Measurements from ENCODE around the gene EPG5.
"Not testable (repeated sequence)": the region's sequence is repeated elsewhere in the genome, so short reads cannot be mapped to it uniquely, and the experiment has no call there.

The EPG5 gene, protein sequence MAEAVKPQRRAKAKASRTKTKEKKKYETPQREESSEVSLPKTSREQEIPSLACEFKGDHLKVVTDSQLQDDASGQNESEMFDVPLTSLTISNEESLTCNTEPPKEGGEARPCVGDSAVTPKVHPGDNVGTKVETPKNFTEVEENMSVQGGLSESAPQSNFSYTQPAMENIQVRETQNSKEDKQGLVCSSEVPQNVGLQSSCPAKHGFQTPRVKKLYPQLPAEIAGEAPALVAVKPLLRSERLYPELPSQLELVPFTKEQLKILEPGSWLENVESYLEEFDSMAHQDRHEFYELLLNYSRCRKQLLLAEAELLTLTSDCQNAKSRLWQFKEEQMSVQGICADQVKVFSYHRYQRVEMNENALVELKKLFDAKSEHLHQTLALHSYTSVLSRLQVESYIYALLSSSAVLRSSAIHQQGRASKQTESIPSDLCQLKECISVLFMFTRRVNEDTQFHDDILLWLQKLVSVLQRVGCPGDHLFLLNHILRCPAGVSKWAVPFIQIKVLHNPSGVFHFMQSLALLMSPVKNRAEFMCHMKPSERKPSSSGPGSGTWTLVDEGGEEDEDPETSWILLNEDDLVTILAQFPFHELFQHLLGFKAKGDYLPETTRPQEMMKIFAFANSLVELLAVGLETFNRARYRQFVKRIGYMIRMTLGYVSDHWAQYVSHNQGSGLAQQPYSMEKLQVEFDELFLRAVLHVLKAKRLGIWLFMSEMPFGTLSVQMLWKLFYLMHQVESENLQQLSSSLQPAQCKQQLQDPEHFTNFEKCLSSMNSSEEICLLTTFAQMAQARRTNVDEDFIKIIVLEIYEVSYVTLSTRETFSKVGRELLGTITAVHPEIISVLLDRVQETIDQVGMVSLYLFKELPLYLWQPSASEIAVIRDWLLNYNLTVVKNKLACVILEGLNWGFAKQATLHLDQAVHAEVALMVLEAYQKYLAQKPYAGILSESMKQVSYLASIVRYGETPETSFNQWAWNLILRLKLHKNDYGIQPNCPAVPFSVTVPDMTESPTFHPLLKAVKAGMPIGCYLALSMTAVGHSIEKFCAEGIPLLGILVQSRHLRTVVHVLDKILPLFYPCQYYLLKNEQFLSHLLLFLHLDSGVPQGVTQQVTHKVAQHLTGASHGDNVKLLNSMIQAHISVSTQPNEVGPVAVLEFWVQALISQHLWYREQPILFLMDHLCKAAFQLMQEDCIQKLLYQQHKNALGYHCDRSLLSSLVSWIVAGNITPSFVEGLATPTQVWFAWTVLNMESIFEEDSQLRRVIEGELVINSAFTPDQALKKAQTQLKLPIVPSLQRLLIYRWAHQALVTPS (N-terminal part only)

DNA sequence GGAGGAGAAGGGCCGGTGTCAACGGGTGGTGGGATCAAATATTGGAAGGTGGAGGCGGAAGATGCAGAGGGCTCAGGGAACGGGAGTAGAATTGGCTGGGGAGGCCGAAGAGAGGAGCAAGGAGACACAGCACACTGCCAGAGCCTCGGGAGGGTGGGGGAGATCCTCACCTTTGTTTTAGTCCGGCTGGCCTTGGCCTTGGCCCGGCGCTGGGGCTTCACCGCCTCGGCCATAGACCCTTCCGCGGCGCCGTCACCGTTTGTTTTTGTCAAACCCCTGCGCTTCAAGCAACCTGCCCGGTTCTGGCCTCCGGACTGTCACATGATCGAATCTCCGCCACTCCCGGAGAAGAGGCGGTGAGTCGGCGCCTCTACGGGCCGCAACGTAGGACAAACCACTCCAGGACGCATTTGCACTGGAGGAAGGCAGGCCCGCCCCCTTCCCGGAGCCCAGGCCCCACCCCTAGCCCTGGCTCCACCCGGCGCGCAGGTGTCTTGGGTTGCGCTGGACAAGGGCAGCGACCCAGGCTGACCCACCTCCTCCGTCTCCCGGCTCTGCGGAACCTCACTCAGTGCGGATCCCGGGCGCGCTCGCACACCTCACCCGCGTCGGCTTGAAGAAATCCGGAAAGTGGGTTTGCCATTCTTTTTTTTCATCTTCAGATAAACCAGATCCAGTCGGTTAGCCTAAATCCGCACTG is at the start of gene EPG5:
EPG5 (minus strand) TSS at position 323 of the 700 bp plus-strand sequence; CDS start at position 233, 90 bp downstream.
- DNase-seq (ENCODE audit: low read depth, low spot score), result peak; percentile 98

DNA sequence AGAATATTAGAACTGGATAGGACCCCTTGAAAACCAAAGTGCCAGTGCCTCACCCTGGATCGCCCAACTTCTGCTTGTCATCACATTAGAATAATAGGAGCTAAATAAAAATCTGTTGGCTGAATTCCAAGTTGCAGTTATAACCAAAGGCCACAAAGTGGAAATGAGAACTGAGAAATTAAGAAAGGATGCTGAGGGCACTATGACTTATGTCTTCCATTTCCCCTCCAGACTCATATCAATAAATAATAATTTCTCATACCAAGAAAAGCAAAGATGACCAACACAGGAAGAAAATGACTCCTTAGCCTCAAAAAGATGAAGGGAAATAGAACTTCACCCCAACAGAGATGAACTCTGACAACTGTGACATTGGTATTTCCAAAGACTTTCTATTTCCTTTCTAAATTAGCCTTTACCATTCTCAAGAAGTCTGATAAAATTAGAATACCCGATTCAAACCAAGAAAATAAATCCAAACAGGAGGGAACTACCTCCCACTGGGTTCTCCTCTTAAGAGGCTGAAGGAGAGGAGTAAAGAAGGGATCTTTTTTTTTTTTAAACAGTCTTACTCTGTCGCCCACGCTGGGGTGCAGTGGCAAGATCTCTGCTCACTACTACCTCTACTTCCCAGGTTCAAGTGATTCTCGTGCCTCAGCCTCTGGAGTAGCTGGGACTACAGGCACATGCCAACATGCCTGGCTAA is 46.5 kb upstream of the EPG5 start:
- no peak for DNase-seq (ENCODE audit: low read depth, low spot score)

DNA sequence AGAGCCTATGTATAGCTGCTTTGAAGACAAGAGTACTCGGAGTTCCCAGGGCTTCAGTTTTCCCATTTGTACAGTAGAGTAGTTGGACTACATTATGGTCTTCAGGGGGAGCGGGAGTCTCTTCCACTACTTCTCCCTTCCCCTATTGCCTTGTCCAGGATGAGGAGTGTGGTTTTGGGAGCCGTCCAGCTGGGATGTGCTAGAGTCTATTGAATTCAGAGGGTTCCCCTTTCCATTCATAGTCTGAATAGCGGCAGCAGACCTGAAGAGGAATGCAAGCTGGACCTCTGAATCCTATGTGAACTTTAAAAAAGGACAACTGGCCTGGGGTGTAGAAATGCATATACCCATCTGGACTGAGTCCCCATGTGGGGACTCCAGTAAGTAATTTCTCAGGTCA is 43.5 kb upstream of the EPG5 start:
- DNase-seq (ENCODE audit: low read depth, low spot score), result peak; percentile 34

DNA sequence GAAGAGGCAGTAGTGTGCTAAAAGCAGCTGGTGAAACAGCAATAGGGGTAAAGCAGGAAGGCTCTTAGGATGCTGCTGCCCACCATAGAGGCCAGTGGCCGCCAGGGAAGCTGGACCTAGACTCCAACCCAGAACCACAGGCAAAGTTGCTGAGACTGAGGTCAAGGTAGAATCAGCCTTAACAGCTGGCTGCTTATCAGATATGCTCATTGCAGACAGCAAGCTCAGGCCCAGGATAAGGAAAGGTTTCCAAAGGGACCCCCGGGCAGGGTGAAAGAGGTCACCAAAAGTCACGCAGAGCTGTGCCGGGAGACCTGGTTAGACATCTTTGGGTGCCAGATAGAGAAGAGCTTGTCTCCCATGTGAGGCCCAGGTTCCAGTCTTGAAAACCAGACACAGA is 42.9 kb upstream of the EPG5 start:
- no peak for DNase-seq (ENCODE audit: low read depth, low spot score)

DNA sequence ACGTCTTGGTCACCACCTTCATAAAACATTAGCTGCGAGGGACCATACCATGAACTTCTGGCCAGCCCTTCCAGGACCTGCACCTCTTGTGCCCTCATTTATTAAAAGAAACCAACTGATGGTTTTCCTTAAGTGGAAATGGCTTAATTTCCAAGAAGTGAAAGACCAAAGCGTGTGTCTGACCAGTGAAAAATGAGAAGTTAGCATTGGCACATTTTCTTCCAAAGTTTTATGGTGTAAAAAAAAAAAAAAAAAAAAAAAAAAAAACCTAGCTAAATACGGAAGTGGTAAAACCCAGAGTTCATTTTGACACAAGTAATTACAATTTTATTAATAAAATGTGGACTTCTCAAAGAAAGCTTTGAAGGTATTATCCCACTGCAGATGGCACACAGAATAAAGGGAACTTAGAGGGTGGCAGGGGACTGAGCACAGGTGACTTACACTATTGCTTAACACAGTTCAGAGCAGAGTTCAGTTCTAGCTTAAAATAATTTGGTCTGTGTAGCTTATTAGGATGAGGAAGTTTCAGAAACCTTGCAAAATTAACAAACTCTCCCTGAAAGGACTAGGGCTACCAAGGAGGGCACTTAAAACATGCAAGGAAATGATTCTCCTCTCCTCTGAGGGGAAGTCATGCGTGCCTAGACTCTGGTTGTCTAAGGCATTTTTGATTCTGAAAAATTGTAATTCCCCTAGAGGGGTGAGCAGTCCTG is 42.2 kb upstream of the EPG5 start:
- no peak for DNase-seq (ENCODE audit: low read depth, low spot score)

DNA sequence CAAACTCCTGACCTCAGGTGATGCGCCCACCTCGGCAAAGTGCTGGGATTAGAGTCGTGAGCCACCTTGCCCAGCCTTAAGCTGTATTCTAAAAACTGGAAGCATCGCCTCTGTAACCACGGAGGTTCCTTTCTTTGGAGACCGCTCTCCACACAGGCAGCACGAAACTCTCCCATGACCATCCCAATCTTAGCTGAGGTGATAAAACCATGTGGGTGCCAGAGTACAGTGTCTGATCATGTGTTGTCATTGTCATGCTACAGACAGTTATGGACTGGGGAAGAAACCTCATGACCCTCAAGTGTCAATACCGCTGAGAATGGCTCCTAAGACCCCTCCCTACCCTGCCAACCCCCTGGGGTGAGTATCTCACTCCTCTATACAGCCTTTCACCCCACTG is 41.4 kb upstream of the EPG5 start:
- no peak for DNase-seq (ENCODE audit: low read depth, low spot score)

DNA sequence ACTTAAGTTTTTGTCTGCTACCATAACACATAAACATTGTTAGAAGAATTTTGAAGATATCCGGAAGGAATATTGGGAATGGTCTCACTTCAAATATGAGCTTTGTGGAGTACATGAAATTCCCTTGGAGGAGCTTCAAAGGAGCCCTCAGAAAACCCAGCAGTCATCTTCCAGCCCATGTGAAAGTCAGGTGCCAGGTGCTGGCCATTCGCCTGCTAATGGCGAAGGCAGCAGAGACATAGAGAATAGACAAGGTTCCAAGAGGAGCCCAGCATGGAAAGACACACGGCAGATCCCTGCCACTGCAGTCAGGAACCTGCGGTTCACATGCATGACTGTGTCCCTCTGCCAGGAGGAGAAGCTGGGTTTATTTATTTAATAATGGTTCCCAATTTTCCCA is 40.0 kb upstream of the EPG5 start:
- no peak for DNase-seq (ENCODE audit: low read depth, low spot score)

DNA sequence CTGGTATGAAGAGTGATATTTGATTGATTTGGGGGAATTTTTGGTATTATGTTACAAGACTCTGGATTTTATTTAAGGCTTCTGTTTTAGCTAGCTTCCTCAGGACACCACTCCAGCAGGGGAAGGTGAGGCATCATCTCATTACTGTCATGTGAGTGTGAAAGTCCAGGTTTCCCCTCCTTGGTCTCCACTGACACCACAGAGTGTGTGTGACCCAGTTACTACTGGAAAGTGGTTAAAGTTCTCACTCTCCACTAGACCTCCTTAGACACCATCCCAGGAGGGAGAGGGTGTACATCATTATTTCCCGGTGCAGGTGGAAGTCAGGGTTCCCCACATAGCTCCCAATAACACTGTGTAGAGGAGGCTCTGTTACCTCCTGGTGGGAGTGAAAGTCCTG is 35.8 kb upstream of the EPG5 start:
- no peak for DNase-seq (ENCODE audit: low read depth, low spot score)

DNA sequence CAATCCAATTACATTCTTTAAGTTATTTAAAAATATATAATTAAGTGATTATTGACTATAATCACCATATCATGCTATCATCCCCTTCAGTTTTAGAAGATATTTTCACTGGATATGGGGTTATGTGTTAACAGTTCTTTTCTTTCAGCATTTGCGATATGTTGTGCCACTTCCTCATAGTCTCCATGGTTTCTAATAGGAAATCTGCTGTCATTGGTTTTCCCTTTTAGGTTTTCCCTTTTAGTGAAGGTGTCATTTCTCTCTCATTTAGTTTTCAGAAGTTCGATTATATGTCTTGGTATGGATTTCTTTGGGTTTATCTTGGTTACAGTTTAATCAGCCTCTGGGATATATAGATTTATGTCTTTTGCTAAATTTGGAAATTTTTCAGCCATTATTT is 34.8 kb upstream of the EPG5 start:
- no peak for DNase-seq (ENCODE audit: low read depth, low spot score)

DNA sequence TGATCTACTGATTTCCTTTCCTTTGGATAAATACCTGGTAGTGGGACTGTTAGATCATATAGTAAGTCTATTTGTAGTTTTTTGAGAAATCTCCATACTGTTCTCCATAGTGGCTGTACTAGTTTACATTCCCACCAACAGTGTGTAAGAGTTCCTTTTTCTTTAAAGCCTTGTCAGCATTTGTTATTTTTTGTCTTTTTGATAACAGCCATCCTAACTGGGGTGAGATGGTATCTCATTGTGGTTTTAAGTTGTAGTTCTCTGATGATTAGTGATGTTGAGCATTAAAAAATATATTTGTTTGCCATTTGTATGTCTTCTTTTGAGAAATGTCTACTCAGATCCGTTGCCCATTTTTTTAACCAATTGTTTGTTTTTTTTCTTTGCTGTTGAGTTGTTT is 33.9 kb upstream of the EPG5 start:
- no peak for DNase-seq (ENCODE audit: low read depth, low spot score)

DNA sequence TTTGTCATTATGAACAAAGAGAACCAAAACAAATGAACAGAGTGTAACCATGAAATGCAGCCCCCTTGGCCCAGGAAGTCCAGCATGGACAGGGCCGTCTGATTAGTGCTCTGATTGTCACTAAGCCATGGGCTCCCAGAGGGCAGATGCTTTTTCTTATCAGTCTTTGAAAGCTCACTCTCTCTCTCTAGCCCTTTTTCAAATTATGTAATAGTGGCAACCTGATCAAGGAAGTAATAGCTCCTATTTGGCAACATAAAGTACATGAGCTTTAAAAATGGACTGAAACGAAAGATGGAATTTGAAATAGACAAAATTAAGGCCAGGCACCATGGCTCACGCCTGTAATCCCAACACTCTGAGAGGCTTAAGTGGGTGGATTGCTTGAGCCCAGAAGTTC is 32.4 kb upstream of the EPG5 start:
- DNase-seq (ENCODE audit: low read depth, low spot score), result no peak

DNA sequence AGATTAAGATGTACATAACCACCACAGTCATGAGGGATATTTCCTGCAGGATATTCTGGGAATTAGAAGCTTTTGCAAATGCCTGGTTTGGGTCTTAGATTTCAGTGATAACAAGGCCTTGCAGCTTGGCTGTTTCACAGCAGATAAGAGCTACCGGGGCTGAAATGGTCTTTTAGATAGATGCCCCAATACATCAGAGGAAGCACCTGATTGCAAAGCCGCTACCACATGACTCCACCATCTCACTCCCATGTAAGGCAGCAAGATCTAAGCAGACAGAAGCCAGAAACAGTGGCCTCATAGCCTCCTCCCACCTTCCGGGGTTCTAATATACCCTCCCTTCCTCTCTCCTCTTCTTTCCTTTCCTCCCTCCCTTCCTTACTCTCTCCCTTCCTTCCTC is 31.1 kb upstream of the EPG5 start:
- DNase-seq (ENCODE audit: low read depth, low spot score), result no peak

DNA sequence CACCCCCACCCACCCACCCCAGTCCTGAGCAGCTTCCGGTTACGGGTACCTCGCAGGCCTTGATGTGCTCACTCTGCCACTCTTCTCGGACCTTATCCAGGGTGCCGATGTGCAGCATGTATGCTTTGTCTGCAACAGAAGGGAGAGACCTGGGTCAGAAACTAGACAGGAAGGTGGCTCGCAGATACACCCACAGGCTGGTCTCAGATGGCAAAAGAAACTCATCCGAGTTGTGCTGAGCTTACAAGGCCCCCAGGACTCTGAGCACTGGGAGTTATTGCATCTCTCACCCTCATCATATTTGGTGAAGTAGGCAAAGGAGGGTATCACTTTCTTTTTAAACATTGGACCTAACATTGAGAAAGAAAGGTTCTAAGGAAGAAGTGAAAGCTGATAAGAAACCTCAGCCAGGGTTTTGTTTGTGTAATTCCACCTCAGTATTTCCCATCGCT is 30.6 kb upstream of the EPG5 start:
- no peak for DNase-seq (ENCODE audit: low read depth, low spot score)

DNA sequence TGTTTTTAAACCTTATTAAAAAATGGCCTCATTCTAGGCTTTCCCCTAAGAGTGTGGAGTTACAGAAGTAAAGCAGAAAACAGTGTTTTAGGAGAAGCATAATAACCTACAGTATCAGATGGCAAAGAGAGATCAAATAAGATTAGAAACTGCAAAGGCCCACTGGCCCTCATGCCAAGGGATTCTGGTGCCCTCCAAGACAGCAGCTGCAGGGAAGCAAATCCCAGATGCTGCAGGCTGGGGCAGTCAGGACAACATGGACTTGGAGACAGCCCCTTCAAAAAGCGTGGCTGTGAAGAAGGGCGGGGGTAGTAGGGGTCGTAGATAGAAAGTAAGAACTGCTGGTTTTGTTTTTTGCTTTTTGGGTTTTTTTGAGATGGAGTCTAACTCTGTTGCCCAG is 28.3 kb upstream of the EPG5 start:
- no peak for DNase-seq (ENCODE audit: low read depth, low spot score)

DNA sequence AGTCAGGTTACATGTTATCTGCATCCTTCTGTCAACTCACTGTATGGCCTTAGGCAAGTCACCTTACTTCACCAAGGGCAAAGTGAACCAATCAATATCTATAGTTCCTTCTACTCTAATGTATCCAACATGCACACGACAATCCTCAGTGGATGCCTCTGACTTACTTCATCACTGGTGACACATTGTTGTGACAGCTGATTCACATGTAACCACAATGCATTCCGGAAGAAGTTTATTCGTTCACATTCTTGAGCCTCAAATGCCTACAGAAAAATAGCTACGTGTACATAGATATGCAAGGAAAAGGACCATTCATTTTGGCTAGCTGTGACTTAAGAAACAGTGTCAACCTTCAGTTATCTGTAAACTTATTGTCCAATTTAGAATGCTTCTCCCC is 26.3 kb upstream of the EPG5 start:
- DNase-seq (ENCODE audit: low read depth, low spot score), result peak; percentile 79

DNA sequence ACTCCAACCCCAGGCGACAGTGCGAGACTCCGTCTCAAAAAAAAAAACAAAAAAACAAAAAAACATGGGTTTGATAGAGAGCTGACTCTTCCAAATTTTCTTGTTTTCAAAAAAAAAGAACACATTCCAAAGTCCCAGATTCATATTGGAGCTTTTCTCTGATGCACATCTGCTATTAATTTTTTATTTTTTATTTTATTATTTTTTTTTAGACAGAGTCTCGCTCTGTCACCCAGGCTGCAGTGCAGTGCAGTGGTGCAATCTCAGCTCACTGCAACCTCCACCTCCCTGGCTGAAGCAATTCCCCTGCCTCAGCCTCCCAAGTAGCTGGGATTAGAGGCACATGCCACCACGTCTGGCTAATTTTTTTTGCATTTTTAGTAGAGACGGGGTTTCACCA is 25.4 kb upstream of the EPG5 start:
- not testable (repeated sequence) for DNase-seq (ENCODE audit: low read depth, low spot score)

DNA sequence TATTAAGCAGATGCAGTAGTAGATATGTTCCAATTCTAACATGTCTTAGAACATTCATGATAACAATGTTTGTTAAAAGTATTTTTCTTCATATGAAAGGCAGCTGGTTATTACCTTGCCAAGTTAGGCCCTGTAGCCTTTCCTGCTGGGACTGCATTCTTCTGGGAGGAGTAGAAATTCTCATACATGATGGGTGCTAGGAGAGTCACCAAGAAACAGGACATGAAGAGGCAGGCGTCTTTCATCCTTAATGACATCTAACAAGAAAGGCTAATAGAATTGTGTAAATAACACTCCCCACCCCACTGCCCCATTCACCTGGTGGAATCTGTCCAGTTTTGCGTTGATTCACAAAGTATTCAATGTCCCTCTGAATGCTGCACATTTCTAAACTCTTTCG is 24.7 kb upstream of the EPG5 start:
- no peak for DNase-seq (ENCODE audit: low read depth, low spot score)

DNA sequence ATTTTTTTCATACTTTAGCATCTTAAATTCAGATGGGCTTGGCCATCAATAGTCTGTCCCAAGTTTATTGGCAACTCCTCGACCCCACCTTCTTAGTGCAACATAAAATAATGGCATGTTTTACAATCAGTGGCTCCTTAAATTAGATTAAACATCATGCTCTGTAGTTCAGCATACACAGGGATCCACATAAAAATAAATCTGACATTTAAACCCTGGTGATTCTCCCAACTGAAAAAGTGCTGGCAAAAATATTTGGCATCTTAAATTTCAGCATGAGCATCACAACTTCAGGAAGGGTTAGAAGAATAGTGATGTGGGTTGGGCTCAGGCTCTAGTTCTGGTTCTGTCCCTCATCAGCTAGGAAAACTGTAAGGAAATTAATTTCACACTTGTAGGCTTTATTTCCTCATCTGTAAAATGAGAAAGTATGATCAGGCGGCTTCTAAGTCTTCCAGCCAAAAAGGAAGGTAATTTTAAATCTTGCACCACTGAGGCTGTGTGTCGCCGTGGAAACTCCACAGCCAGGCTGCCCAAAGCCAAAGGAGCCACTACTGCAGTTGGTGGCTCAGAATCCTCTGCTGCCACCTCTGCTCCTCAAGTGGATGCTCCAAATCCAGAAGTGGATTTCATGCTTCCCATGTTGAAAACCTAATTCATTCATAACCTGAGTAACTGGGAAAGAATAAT is 17.6 kb upstream of the EPG5 start:
- DNase-seq (ENCODE audit: low read depth, low spot score), result no peak

DNA sequence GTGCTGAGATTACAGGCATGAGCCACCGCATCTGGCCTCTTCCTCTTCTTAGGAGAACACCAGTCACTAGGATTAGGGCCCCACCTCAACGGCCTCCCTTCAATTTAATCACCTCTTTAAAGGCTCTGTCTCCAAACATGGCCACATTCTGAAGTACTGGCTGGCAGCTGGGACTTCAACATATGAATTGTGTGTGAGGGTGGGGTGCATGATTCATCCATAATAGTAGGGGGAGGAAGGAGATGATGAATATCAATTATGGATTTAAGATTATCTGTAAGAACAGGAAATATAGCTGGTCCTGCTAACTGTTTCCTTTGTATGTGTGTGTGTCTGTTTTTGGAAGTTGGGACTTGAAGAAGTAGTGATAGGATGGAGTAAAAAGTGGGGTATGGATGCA is 14.7 kb upstream of the EPG5 start:
- no peak for DNase-seq (ENCODE audit: low read depth, low spot score)
